BJ (cell line): Measurements from ENCODE around the gene ATP9B. TPM values are rescaled to one million over a fixed set of nuclear protein-coding genes. Genes with fewer than 3 reads are reported as not detected.

Experiments
- CTCF ChIA-PET: fragments of 350-600 bp; formaldehyde crosslinking; extraction: SDS; loops from one replicate; lab custom pipeline; 2021; ENCODE audit warnings: antibody characterized with exemption, inconsistent platforms; lab: Yijun Ruan, JAX
- POLR2A ChIA-PET: fragments of 300-600 bp; sonication (Branson Sonifier 250); formaldehyde crosslinking; extraction: SDS; loops from one replicate; lab custom pipeline; 2021; ENCODE audit warnings: antibody characterized with exemption; lab: Charles Lee
- DNase-seq: peaks from one replicate; pipeline ENCODE4 v3.0.0-alpha.2; 2011; ENCODE audit warnings: low read depth
- H3K27me3 ChIP-seq: 2 replicates; pipeline ENCODE4 v1.6.0; 2011; ENCODE audit warnings: low read length; ENCODE audit not compliant: control insufficient read depth, insufficient read depth
- H3K36me3 ChIP-seq: 2 replicates; pipeline ENCODE4 v1.5.1; 2011; ENCODE audit warnings: low read length; ENCODE audit not compliant: control insufficient read depth, insufficient read depth
- H3K4me3 ChIP-seq: 2 replicates; pipeline ENCODE4 v1.5.1; 2011; ENCODE audit warnings: low read depth, mild to moderate bottlenecking, control low read depth, low read length
- polyA minus RNA-seq: library from RNA; depleted of rRNA, polyadenylated mRNA; stranded (reverse); fragments of >200 nt; gene quantifications from 2 replicates; pipeline ENCODE4 v1.2.3, GENCODE V29; 2011; rRNA and poly(A)+ RNA removed
- polyA plus RNA-seq: library from polyadenylated mRNA; depleted of rRNA; stranded (reverse); fragments of >200 nt; gene quantifications from 2 replicates; pipeline ENCODE4 v1.2.3, GENCODE V29; 2011; rRNA removed
- TF ChIP-seq, protein P1 (sequence below): IDR thresholded peaks from 2 replicates; pipeline ENCODE4 v1.5.1; 2011; ENCODE audit warnings: low read depth, mild to moderate bottlenecking, control low read depth, inconsistent platforms, low read length, moderate library complexity; ENCODE audit not compliant: insufficient read depth

The ATP9B gene, protein sequence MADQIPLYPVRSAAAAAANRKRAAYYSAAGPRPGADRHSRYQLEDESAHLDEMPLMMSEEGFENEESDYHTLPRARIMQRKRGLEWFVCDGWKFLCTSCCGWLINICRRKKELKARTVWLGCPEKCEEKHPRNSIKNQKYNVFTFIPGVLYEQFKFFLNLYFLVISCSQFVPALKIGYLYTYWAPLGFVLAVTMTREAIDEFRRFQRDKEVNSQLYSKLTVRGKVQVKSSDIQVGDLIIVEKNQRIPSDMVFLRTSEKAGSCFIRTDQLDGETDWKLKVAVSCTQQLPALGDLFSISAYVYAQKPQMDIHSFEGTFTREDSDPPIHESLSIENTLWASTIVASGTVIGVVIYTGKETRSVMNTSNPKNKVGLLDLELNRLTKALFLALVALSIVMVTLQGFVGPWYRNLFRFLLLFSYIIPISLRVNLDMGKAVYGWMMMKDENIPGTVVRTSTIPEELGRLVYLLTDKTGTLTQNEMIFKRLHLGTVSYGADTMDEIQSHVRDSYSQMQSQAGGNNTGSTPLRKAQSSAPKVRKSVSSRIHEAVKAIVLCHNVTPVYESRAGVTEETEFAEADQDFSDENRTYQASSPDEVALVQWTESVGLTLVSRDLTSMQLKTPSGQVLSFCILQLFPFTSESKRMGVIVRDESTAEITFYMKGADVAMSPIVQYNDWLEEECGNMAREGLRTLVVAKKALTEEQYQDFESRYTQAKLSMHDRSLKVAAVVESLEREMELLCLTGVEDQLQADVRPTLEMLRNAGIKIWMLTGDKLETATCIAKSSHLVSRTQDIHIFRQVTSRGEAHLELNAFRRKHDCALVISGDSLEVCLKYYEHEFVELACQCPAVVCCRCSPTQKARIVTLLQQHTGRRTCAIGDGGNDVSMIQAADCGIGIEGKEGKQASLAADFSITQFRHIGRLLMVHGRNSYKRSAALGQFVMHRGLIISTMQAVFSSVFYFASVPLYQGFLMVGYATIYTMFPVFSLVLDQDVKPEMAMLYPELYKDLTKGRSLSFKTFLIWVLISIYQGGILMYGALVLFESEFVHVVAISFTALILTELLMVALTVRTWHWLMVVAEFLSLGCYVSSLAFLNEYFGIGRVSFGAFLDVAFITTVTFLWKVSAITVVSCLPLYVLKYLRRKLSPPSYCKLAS
- polyA plus RNA-seq (16.3 and 17.4 TPM in 2 replicates), polyA minus RNA-seq (30.6 and 43.1 TPM in 2 replicates)

DNA sequence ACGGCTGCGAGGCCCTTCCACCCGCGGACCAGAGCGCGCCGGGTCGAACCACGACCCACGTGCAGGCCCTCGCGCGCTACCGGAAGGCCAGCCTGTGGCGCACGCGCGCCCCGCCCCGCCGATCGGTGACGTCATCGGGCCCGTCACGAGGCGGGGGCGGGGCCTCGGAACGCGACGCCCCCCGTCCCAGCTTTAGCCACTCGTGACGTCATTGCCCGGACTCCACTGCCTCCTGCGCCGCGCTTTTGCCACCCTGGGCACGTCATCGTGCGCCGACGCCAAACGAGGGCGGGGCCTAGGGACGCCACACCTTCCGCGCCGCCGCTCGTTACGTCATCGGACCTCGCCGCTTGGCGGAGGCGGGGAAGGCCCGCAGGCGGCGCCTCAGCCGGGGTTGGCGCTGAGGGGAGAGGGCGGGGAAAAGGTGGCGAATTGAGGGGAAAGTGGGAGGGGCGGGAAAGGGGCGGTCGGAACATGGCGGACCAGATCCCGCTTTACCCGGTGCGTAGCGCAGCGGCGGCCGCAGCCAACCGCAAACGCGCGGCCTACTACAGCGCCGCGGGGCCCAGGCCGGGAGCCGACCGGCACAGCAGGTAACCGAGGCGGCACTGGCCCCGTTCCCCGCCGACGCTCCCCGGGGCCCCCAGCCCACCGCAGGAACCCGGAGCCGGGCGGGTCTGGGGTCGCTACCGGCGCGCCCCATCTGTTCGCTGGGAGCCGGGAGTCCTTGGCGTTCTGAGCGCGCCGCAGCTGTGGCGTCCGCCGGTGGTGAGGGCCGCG lies at the start of gene ATP9B:
Gene ATP9B, plus strand, starts transcription at position 458 of the 780 bp plus-strand sequence. Its CDS starts 17 bp downstream, at position 475.
- peak; percentile 78 for DNase-seq
- ChIA-PET POLR2A (interaction anchor here (0.6 kb wide), 1 partner anchor 304 kb away, joined by 11 read pairs; no protein-coding TSS in a partner anchor), CTCF (no interaction called here)
- Histone ChIP-seq H3K27me3 (no peaks in the 10 kb centered on the region), H3K36me3 (no peaks in the 10 kb centered on the region), H3K4me3 (peak within 1 kb of the TSS; percentile 67)
- TF ChIP-seq, protein P1, sequence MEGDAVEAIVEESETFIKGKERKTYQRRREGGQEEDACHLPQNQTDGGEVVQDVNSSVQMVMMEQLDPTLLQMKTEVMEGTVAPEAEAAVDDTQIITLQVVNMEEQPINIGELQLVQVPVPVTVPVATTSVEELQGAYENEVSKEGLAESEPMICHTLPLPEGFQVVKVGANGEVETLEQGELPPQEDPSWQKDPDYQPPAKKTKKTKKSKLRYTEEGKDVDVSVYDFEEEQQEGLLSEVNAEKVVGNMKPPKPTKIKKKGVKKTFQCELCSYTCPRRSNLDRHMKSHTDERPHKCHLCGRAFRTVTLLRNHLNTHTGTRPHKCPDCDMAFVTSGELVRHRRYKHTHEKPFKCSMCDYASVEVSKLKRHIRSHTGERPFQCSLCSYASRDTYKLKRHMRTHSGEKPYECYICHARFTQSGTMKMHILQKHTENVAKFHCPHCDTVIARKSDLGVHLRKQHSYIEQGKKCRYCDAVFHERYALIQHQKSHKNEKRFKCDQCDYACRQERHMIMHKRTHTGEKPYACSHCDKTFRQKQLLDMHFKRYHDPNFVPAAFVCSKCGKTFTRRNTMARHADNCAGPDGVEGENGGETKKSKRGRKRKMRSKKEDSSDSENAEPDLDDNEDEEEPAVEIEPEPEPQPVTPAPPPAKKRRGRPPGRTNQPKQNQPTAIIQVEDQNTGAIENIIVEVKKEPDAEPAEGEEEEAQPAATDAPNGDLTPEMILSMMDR, result peak; percentile 15; the same call in 1 of the 2 replicates

DNA sequence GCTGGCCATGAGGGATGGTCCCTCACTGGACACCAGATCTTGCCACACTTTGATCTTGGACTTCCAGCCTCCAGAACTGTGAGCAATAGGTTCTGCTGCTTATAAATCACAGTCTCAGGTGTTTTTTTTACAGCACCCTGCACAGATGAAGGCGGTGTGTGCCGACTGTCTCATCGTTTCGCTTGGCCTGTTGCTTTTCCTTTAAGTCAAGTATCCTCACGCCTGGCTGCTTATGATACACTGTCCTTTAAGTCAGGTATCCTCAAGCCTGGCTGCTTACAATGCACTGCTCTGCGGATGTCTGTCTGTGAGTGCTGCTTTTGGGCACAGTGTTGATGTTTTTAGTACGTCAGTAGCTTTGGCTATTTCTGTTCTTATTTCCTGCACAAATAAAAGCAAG lies 49.3 kb upstream of the ATP9B start:
- DNase-seq, result no peak
- ChIA-PET CTCF (interaction anchor here (0.6 kb wide), 1 partner anchor 9 kb away, joined by 3 read pairs; no protein-coding TSS in a partner anchor), POLR2A (no interaction called here)
- TF ChIP-seq, protein P1, result no peak
- no peaks in the 10 kb centered on the region for H3K36me3 ChIP-seq
- no peaks in the 10 kb centered on the region for H3K27me3 ChIP-seq
- H3K4me3 ChIP-seq, result no peak overlapping the region

DNA sequence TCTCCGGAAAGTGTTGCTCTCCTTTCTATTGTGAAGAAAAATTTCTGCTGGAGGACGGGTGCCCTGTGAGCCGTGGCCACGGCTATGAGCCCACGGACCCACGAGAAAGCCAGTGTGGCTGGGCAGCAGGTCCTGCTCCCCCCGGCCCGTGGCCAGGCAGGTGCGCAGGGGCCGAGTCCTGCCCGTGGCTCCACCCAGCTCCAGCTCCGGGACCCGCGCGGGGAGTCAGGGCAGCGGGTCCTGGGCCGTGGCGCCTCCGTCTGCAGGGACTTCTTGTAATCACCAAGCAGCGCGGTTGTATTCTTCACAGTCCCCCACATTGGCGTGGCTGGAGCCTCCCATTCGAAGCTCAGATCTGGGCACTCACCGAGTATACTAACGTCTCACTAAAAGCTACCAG lies 46.6 kb upstream of the ATP9B start:
- Histone ChIP-seq H3K36me3 (no peaks in the 10 kb centered on the region), H3K4me3 (no peak overlapping the region), H3K27me3 (no peaks in the 10 kb centered on the region)
- DNase-seq, result no peak
- TF ChIP-seq, protein P1, result no peak
- POLR2A ChIA-PET, result no interaction called here
- CTCF ChIA-PET, result no interaction called here

DNA sequence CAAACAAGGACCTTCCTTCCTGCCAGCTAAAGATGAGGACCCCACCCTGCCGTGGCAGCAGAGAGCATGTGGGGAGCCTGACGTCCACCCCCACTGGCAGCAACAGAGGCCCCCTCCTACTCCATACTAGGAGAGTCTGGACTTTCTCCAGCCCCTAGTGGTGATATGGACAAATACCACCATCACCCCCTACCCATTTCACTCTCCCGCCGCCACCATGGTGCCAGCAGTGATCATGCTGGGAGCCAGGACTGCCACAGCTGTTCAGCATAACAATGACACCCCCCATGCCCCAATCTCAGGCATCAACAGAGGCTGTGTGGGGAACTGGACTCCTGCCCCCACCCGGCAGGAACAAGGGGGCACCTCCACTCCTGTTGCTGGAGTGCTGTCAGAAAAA lies 42.7 kb upstream of the ATP9B start:
- Histone ChIP-seq H3K4me3 (no peak overlapping the region), H3K36me3 (no peaks in the 10 kb centered on the region), H3K27me3 (no peaks in the 10 kb centered on the region)
- POLR2A ChIA-PET, result no interaction called here
- CTCF ChIA-PET, result no interaction called here
- no peak for DNase-seq
- TF ChIP-seq, protein P1, result no peak
